ENCODE data around the gene SLC35F1. TPM values are rescaled to one million over a fixed set of nuclear protein-coding genes. Genes with fewer than 3 reads are reported as not detected.

SLC35F1 gene
- total and polyA plus RNA-seq, 2 donors (not counting 3 experiments of a cell fraction or from before 2014, with no cell fraction given): not detected

DNA sequence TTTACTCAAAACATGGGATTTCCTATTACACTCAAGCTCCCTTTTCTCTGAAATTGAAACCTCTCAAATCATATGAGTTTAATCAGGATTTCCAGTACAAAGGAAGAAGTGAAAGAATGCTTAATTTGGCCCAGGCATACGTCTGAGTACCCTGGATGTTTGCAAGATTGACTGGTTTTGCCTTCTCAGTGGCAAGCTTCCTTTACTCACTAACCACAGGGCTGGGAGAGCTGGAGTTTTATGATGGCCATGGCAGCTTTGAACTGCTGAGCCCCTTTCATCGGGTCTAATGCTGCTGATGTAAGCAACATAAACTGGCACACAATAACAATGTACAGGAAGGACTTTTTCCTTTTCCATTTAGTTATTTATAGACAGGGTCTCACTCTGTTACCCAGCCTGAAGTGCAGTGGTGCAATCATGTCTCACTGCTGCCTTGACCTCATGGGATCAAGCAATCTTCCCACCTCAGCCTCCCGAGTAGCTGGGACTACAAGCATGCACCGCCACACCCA is 194.8 kb downstream of the SLC35F1 start:
- no peaks in the 10 kb centered on the region for H3K9me1 ChIP-seq (replicated peaks; ENCODE audit: control insufficient read depth, extremely low read depth, insufficient read depth, low read length)
- no TSS peak for BruUV-seq (replicated peaks)
- no peak overlapping the region for H3K4me3 ChIP-seq (replicated peaks in 1 of 3; ENCODE audit: insufficient read depth in 1 of 3, low read depth in 1 of 3, low read length in 3 of 3)
- POLR2A ChIA-PET: no interaction called here
- TF ChIP-seq POLR2A (IDR thresholded peaks at IDR 0.05; ENCODE audit: low read depth, low read length) (no peak), MYC (IDR thresholded peaks at IDR 0.05; ENCODE audit: low read depth, low read length) (no peak), POLR2AphosphoS5 (IDR thresholded peaks at IDR 0.05; ENCODE audit: insufficient read depth, low read depth, low read length) (no peak), GATA2 (IDR thresholded peaks at IDR 0.05; ENCODE audit: insufficient read depth, insufficient read length, low read depth, low read length) (no peak), FOS (IDR thresholded peaks at IDR 0.05; ENCODE audit: borderline replicate concordance, insufficient read depth, low read length) (no peak)
- TF ChIP-seq, protein P1, sequence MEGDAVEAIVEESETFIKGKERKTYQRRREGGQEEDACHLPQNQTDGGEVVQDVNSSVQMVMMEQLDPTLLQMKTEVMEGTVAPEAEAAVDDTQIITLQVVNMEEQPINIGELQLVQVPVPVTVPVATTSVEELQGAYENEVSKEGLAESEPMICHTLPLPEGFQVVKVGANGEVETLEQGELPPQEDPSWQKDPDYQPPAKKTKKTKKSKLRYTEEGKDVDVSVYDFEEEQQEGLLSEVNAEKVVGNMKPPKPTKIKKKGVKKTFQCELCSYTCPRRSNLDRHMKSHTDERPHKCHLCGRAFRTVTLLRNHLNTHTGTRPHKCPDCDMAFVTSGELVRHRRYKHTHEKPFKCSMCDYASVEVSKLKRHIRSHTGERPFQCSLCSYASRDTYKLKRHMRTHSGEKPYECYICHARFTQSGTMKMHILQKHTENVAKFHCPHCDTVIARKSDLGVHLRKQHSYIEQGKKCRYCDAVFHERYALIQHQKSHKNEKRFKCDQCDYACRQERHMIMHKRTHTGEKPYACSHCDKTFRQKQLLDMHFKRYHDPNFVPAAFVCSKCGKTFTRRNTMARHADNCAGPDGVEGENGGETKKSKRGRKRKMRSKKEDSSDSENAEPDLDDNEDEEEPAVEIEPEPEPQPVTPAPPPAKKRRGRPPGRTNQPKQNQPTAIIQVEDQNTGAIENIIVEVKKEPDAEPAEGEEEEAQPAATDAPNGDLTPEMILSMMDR (IDR thresholded peaks at IDR 0.05; ENCODE audit: extremely low read depth in 1 of 2, insufficient read depth in 1 of 2, low read depth in 1 of 2, low read length in 2 of 2): no peak
- CTCF ChIA-PET: no interaction called here
- no peaks in the 10 kb centered on the region for H3K27me3 ChIP-seq (ENCODE audit: control insufficient read depth in 2 of 2, insufficient read depth in 2 of 2, low read length in 2 of 2)
- intact Hi-C loops (cut with micrococcal nuclease) (no loop called here), dilution Hi-C loops (cut with MboI; ENCODE audit: extremely low pct_ligation_motif_present, low sequenced_read_pairs) (no loop called here)
- DNase-seq (ENCODE audit: low read depth, low spot score): no peak
- H3K4me2 ChIP-seq (ENCODE audit: insufficient read depth, low read length): no peak overlapping the region
- H2AFZ ChIP-seq (ENCODE audit: low read depth, low read length): no peak overlapping the region
- no peaks in the 10 kb centered on the region for H4K20me1 ChIP-seq (replicated peaks; ENCODE audit: control insufficient read depth, extremely low read depth, insufficient read depth, low read length)
- H3K27ac ChIP-seq (ENCODE audit: insufficient read depth, low read depth, low read length): no peak overlapping the region
- H3K79me2 ChIP-seq (ENCODE audit: control insufficient read depth, insufficient read depth, low read length): no peaks in the 10 kb centered on the region
- FAIRE-seq: no peak
- no peaks in the 10 kb centered on the region for H3K4me1 ChIP-seq (ENCODE audit: control insufficient read depth, extremely low read depth, insufficient read depth, low read length)
- H3K9me3 ChIP-seq (replicated peaks; ENCODE audit: control insufficient read depth, insufficient read depth, low read length): no peaks in the 10 kb centered on the region
- no peaks in the 10 kb centered on the region for H3K36me3 ChIP-seq (ENCODE audit: control insufficient read depth in 2 of 2, extremely low read depth in 1 of 2, insufficient read depth in 2 of 2, low read length in 2 of 2)
- no peak overlapping the region for H3K9ac ChIP-seq (replicated peaks; ENCODE audit: extremely low read depth, insufficient read depth, low read length)

DNA sequence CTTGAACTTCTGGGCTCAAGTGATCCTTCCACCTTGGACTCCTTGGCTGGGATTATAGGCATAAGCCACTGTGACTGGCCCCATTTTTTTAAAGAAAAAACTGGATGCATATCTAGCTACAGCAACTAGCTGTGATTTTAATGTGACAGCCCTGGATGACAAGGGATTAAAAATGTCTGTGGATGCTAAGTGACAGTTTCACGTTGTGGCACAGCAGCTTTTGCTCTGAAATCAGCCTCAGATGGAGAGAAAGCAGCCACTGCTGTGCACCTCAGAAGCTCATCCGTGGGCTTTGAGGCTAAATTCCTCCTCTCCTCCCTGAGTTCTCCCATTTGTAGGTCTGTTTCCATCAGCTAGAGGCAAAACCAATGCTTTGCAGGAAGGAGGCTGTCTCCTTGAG is 195.3 kb downstream of the SLC35F1 start:
- no peak for DNase-seq (ENCODE audit: low read depth, low spot score)
- ChIA-PET POLR2A (no interaction called here), CTCF (no interaction called here)
- dilution Hi-C loops (cut with MboI; ENCODE audit: extremely low pct_ligation_motif_present, low sequenced_read_pairs): no loop called here
- no peak for TF ChIP-seq FOS (IDR thresholded peaks at IDR 0.05; ENCODE audit: borderline replicate concordance, insufficient read depth, low read length)
- TF ChIP-seq MYC (IDR thresholded peaks at IDR 0.05; ENCODE audit: low read depth, low read length): no peak
- TF ChIP-seq, protein P1 (IDR thresholded peaks at IDR 0.05; ENCODE audit: extremely low read depth in 1 of 2, insufficient read depth in 1 of 2, low read depth in 1 of 2, low read length in 2 of 2): no peak
- TF ChIP-seq, protein P2, sequence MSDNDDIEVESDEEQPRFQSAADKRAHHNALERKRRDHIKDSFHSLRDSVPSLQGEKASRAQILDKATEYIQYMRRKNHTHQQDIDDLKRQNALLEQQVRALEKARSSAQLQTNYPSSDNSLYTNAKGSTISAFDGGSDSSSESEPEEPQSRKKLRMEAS (IDR thresholded peaks at IDR 0.05; ENCODE audit: insufficient read depth, insufficient read length): no peak
- no peak for TF ChIP-seq POLR2A (IDR thresholded peaks at IDR 0.05; ENCODE audit: low read depth, low read length)
- no peak for TF ChIP-seq EZH2 (IDR thresholded peaks at IDR 0.05; ENCODE audit: borderline replicate concordance, low read depth, low read length, severe bottlenecking)
- no peak for TF ChIP-seq GATA2 (IDR thresholded peaks at IDR 0.05; ENCODE audit: insufficient read depth, insufficient read length, low read depth, low read length)
- no peak for TF ChIP-seq POLR2AphosphoS5 (IDR thresholded peaks at IDR 0.05; ENCODE audit: insufficient read depth, low read depth, low read length)
- TF ChIP-seq JUN (IDR thresholded peaks at IDR 0.05; ENCODE audit: borderline replicate concordance, insufficient read depth, insufficient read length, low read depth): no peak
- H3K4me1 ChIP-seq (ENCODE audit: control insufficient read depth, extremely low read depth, insufficient read depth, low read length): no peaks in the 10 kb centered on the region
- intact Hi-C loops (cut with micrococcal nuclease): no loop called here
- no peaks in the 10 kb centered on the region for H3K9me3 ChIP-seq (replicated peaks; ENCODE audit: control insufficient read depth, insufficient read depth, low read length)
- no peak overlapping the region for H3K27ac ChIP-seq (ENCODE audit: insufficient read depth, low read depth, low read length)
- H3K36me3 ChIP-seq (ENCODE audit: control insufficient read depth in 2 of 2, extremely low read depth in 1 of 2, insufficient read depth in 2 of 2, low read length in 2 of 2): no peaks in the 10 kb centered on the region
- H3K9me1 ChIP-seq (replicated peaks; ENCODE audit: control insufficient read depth, extremely low read depth, insufficient read depth, low read length): no peaks in the 10 kb centered on the region
- no peak overlapping the region for H3K9ac ChIP-seq (replicated peaks; ENCODE audit: extremely low read depth, insufficient read depth, low read length)
- no peaks in the 10 kb centered on the region for H3K79me2 ChIP-seq (ENCODE audit: control insufficient read depth, insufficient read depth, low read length)
- no TSS peak for BruUV-seq (replicated peaks)
- no peak overlapping the region for H3K4me3 ChIP-seq (replicated peaks in 1 of 3; ENCODE audit: insufficient read depth in 1 of 3, low read depth in 1 of 3, low read length in 3 of 3)
- no peak overlapping the region for H2AFZ ChIP-seq (ENCODE audit: low read depth, low read length)
- no peaks in the 10 kb centered on the region for H3K27me3 ChIP-seq (ENCODE audit: control insufficient read depth in 2 of 2, insufficient read depth in 2 of 2, low read length in 2 of 2)
- H4K20me1 ChIP-seq (replicated peaks; ENCODE audit: control insufficient read depth, extremely low read depth, insufficient read depth, low read length): no peaks in the 10 kb centered on the region
- H3K4me2 ChIP-seq (ENCODE audit: insufficient read depth, low read length): no peak overlapping the region
- FAIRE-seq: no peak

All from endothelial cell of umbilical vein (primary cell).